WTC11 (cell line): ENCODE results near the gene CLASP1. TPM values are rescaled to one million over a fixed set of nuclear protein-coding genes. Genes with fewer than 3 reads are reported as not detected.

Source experiments
- ATAC-seq: fragments of 200-7000 bp; cut with Tn5 transposase; 2 replicates; pipeline ENCODE4 v1.10.0; 2021; ENCODE audit warnings: mild to moderate bottlenecking, moderate library complexity
- CTCF ChIA-PET: fragments of 300-600 bp; sonication (Branson Sonifier 250); formaldehyde crosslinking; loops from one replicate; lab custom pipeline; 2021; ENCODE audit warnings: antibody characterized with exemption; lab: Charles Lee
- POLR2A ChIA-PET: fragments of 350-600 bp; sonication (Branson Sonifier 250); formaldehyde crosslinking; loops from one replicate; lab custom pipeline; 2021; ENCODE audit warnings: antibody characterized with exemption; lab: Charles Lee
- DNase-seq: peaks from one replicate; pipeline ENCODE4 v3.0.0; 2021; ENCODE audit warnings: low spot score
- H3K27ac Mint-ChIP-seq: 2 replicates; pipeline ENCODE4 v1.8.0; 2021; ENCODE audit warnings: mixed read lengths
- H3K27me3 Mint-ChIP-seq: 2 replicates; pipeline ENCODE4 v1.8.0; 2021; ENCODE audit warnings: low read depth, mild to moderate bottlenecking, moderate library complexity, mixed read lengths
- H3K36me3 Mint-ChIP-seq: 2 replicates; pipeline ENCODE4 v1.8.0; 2021; ENCODE audit warnings: mixed read lengths
- H3K4me1 Mint-ChIP-seq: 2 replicates; pipeline ENCODE4 v1.8.0; 2022; ENCODE audit warnings: mixed read lengths
- H3K4me3 Mint-ChIP-seq: 2 replicates; pipeline ENCODE4 v1.8.0; 2021; ENCODE audit warnings: mild to moderate bottlenecking, moderate library complexity, mixed read lengths
- H3K9me3 Mint-ChIP-seq: 2 replicates; pipeline ENCODE4 v1.8.0; 2021; ENCODE audit warnings: mixed read lengths
- AFF4 ChIP-seq: sonication (generic); formaldehyde crosslinking; IDR thresholded peaks from 2 replicates; pipeline ENCODE4 v1.8.1; 2023; ENCODE audit warnings: mild to moderate bottlenecking, missing genetic modification reagents, borderline replicate concordance
- ATF1 ChIP-seq: sonication (generic); formaldehyde crosslinking; IDR thresholded peaks from 2 replicates; pipeline ENCODE4 v1.8.1; 2023; ENCODE audit warnings: mild to moderate bottlenecking, moderate library complexity, missing genetic modification reagents
- CREB1 ChIP-seq: sonication (generic); formaldehyde crosslinking; IDR thresholded peaks from 2 replicates; pipeline ENCODE4 v1.8.0; 2023; ENCODE audit warnings: mild to moderate bottlenecking, missing genetic modification reagents
- E2F1 ChIP-seq: sonication (generic); formaldehyde crosslinking; IDR thresholded peaks from 2 replicates; pipeline ENCODE4 v1.8.0; 2022; ENCODE audit warnings: mild to moderate bottlenecking, missing genetic modification reagents
- FOXP1 ChIP-seq: sonication (generic); formaldehyde crosslinking; IDR thresholded peaks from 2 replicates; pipeline ENCODE4 v1.8.0; 2022; ENCODE audit warnings: missing genetic modification reagents, mild to moderate bottlenecking, moderate library complexity, borderline replicate concordance
- GTF2I ChIP-seq: fragments of 250-450 bp; sonication (Bioruptor Pico); conservative IDR thresholded peaks from 2 replicates; pipeline ENCODE4 v1.4.0; 2021; ENCODE audit warnings: mild to moderate bottlenecking
- IRF2 ChIP-seq: sonication (generic); formaldehyde crosslinking; IDR thresholded peaks from 2 replicates; pipeline ENCODE4 v1.8.0; 2022; ENCODE audit warnings: low read depth, missing genetic modification reagents, borderline replicate concordance
- JAZF1 ChIP-seq: fragments of 250-450 bp; sonication (Bioruptor Pico); IDR thresholded peaks from 2 replicates; pipeline ENCODE4 v1.9.0; 2021; ENCODE audit warnings: moderate library complexity, mild to moderate bottlenecking, inconsistent platforms
- JUN ChIP-seq: sonication (generic); formaldehyde crosslinking; IDR thresholded peaks from 2 replicates; pipeline ENCODE4 v1.8.0; 2023; ENCODE audit warnings: mild to moderate bottlenecking, missing genetic modification reagents
- OVOL2 ChIP-seq: fragments of 250-450 bp; sonication (Bioruptor Pico); IDR thresholded peaks from 2 replicates; pipeline ENCODE4 v1.9.0; 2021; ENCODE audit warnings: mild to moderate bottlenecking, borderline replicate concordance
- PRDM15 ChIP-seq: sonication (generic); formaldehyde crosslinking; IDR thresholded peaks from 2 replicates; pipeline ENCODE4 v1.8.0; 2022; ENCODE audit warnings: missing genetic modification reagents
- PRRX2 ChIP-seq: fragments of 250-450 bp; sonication (Bioruptor Pico); IDR thresholded peaks from 2 replicates; pipeline ENCODE4 v1.8.0; 2021; ENCODE audit warnings: mild to moderate bottlenecking
- USF2 ChIP-seq: sonication (generic); formaldehyde crosslinking; IDR thresholded peaks from 2 replicates; pipeline ENCODE4 v1.8.1; 2023; ENCODE audit warnings: mild to moderate bottlenecking, missing genetic modification reagents, moderate library complexity
- ZNF219 ChIP-seq: sonication (generic); formaldehyde crosslinking; IDR thresholded peaks from 2 replicates; pipeline ENCODE4 v1.8.0; 2023; ENCODE audit warnings: missing genetic modification reagents, mild to moderate bottlenecking, borderline replicate concordance
- total RNA-seq: library from RNA; stranded (reverse); gene quantifications from 3 replicates; pipeline ENCODE4 v1.2.3, GENCODE V29; 2021
- TF ChIP-seq, protein P1 (sequence below): fragments of 250-450 bp; sonication (Bioruptor Pico); IDR thresholded peaks from 2 replicates; pipeline ENCODE4 v1.9.0; 2021; ENCODE audit warnings: mild to moderate bottlenecking
- TF ChIP-seq, protein P2 (sequence below): sonication (generic); formaldehyde crosslinking; IDR thresholded peaks from 2 replicates; pipeline ENCODE4 v1.8.1; 2022; ENCODE audit warnings: missing genetic modification reagents, borderline replicate concordance
- TF ChIP-seq, protein P3 (sequence below): sonication (generic); formaldehyde crosslinking; IDR thresholded peaks from 2 replicates; pipeline ENCODE4 v1.8.0; 2023; ENCODE audit warnings: missing genetic modification reagents

CLASP1 gene
- total RNA-seq, 1 experiment from 2014 or later, result 50.0 TPM

DNA sequence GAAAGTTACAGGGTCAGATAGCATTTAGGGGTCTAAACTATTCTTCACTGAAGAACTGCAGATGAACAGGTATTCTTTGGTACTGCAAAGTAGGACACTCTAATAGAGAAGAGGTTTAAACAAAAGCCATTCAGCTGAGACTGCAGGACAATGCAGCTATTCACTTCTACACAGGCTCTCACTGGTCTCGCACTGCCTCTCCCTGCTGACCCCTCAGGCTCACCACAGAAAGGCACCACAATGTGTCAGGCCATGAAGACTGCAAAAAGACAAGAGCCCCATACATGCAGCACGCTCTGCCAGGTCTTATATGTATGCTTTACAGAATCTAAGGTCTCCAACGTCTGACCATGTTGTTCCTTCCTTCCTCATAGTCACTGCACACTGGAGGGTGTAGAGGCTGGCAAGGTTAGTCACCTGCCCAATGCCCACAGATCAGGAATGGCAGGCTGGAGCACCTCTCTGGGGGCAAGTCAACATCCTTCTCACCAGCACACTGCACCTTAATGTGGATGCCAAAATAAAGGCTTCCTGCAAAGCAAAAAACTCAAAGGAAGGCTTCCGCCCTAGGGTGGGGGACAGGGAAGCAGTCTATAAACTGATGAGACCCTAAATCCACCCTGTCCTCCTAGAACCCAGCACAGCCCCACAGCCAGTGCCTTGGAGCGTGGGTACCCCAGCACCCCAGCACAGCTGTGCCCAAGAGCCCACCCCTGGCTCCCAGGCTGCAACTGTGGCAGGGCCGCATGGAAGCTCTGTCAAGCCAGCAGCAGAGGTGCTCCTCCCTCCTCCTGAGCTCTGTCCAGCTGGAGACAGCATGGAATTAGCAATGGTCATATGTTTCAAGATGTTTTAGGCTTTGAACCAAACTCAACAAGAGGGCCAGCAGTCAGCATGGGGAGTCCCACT lies 129.3 kb downstream of the CLASP1 start:
- H3K27me3 Mint-ChIP-seq, result no peaks in the 10 kb centered on the region
- H3K27ac Mint-ChIP-seq, result no peak overlapping the region; the same call in 1 of the 2 replicates
- POLR2A ChIA-PET, result interaction anchor here (0.9 kb wide), 1 partner anchor 445 kb away, joined by 4 read pairs; no protein-coding TSS in a partner anchor
- TF ChIP-seq FOXP1 (no peak), JAZF1 (CRISPR knock-in tag) (no peak)
- no peak overlapping the region for H3K4me3 Mint-ChIP-seq
- H3K36me3 Mint-ChIP-seq, result peaks cover 37% of the 10 kb centered on the region
- ATAC-seq, result no peak; the same call in 1 of the 2 replicates
- H3K9me3 Mint-ChIP-seq, result no peaks in the 10 kb centered on the region
- CTCF ChIA-PET, result interaction anchor here (1.3 kb wide), 1 partner anchor 117 kb away, joined by 4 read pairs; no protein-coding TSS in a partner anchor
- H3K4me1 Mint-ChIP-seq, result peaks cover 6% of the 10 kb centered on the region
- DNase-seq, result no peak

- no peak overlapping the region; the same call in 1 of the 2 replicates for H3K27ac Mint-ChIP-seq
- H3K27me3 Mint-ChIP-seq, result no peaks in the 10 kb centered on the region
- ATAC-seq, result no peak
- no peak for DNase-seq
- ChIA-PET CTCF (interaction anchor here (1.3 kb wide), 1 partner anchor 117 kb away, joined by 4 read pairs; no protein-coding TSS in a partner anchor), POLR2A (interaction anchor here (0.9 kb wide), 1 partner anchor 444 kb away, joined by 4 read pairs; no protein-coding TSS in a partner anchor)
- peaks cover 8% of the 10 kb centered on the region for H3K4me1 Mint-ChIP-seq
- H3K9me3 Mint-ChIP-seq, result no peaks in the 10 kb centered on the region
- H3K4me3 Mint-ChIP-seq, result no peak overlapping the region
- peaks cover 41% of the 10 kb centered on the region for H3K36me3 Mint-ChIP-seq
- TF ChIP-seq JUN (CRISPR knock-in tag) (no peak), ATF1 (CRISPR knock-in tag) (no peak), CREB1 (CRISPR knock-in tag) (no peak), IRF2 (no peak), GTF2I (no peak), PRDM15 (CRISPR knock-in tag) (no peak), AFF4 (CRISPR knock-in tag) (no peak), ZNF219 (no peak), PRRX2 (no peak), E2F1 (CRISPR knock-in tag) (no peak), OVOL2 (CRISPR knock-in tag) (no peak), USF2 (CRISPR knock-in tag) (no peak), JAZF1 (CRISPR knock-in tag) (no peak)
- TF ChIP-seq, protein P1, sequence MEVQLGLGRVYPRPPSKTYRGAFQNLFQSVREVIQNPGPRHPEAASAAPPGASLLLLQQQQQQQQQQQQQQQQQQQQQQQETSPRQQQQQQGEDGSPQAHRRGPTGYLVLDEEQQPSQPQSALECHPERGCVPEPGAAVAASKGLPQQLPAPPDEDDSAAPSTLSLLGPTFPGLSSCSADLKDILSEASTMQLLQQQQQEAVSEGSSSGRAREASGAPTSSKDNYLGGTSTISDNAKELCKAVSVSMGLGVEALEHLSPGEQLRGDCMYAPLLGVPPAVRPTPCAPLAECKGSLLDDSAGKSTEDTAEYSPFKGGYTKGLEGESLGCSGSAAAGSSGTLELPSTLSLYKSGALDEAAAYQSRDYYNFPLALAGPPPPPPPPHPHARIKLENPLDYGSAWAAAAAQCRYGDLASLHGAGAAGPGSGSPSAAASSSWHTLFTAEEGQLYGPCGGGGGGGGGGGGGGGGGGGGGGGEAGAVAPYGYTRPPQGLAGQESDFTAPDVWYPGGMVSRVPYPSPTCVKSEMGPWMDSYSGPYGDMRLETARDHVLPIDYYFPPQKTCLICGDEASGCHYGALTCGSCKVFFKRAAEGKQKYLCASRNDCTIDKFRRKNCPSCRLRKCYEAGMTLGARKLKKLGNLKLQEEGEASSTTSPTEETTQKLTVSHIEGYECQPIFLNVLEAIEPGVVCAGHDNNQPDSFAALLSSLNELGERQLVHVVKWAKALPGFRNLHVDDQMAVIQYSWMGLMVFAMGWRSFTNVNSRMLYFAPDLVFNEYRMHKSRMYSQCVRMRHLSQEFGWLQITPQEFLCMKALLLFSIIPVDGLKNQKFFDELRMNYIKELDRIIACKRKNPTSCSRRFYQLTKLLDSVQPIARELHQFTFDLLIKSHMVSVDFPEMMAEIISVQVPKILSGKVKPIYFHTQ (CRISPR knock-in tag), result no peak
- TF ChIP-seq, protein P2, sequence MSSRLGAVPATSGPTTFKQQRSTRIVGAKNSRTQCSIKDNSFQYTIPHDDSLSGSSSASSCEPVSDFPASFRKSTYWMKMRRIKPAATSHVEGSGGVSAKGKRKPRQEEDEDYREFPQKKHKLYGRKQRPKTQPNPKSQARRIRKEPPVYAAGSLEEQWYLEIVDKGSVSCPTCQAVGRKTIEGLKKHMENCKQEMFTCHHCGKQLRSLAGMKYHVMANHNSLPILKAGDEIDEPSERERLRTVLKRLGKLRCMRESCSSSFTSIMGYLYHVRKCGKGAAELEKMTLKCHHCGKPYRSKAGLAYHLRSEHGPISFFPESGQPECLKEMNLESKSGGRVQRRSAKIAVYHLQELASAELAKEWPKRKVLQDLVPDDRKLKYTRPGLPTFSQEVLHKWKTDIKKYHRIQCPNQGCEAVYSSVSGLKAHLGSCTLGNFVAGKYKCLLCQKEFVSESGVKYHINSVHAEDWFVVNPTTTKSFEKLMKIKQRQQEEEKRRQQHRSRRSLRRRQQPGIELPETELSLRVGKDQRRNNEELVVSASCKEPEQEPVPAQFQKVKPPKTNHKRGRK (CRISPR knock-in tag), result no peak
- TF ChIP-seq, protein P3, sequence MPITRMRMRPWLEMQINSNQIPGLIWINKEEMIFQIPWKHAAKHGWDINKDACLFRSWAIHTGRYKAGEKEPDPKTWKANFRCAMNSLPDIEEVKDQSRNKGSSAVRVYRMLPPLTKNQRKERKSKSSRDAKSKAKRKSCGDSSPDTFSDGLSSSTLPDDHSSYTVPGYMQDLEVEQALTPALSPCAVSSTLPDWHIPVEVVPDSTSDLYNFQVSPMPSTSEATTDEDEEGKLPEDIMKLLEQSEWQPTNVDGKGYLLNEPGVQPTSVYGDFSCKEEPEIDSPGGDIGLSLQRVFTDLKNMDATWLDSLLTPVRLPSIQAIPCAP (CRISPR knock-in tag), result no peak
These were observed 130.1 kb downstream of the CLASP1 start for GRCh38 chr2:121519153-121519552.
